HG02885 (cell line): ENCODE results near the gene IGFBP4.

Experiments
- ATAC-seq: cut with Tn5 transposase; IDR thresholded peaks from one replicate; pipeline ENCODE4 v1.9.1; 2021; ENCODE audit warnings: mild to moderate bottlenecking; ENCODE audit not compliant: unreplicated experiment, poor library complexity

IGFBP4 gene

DNA sequence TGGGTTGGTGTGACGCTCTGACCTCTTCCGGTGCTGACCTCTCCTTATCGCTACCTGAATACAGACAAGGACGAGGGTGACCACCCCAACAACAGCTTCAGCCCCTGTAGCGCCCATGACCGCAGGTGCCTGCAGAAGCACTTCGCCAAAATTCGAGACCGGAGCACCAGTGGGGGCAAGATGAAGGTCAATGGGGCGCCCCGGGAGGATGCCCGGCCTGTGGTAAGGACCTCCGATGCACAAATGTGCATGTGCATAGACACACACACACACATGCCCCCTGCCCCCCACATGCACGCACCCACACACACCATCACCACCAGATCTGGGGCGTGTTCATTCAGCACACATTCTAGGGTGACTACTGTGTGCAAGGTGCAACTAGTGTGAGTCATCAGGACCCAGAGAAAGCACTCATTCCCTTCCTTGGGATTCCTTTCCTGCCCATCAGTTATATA, 9.7 kb downstream of the IGFBP4 start:
- no peak for ATAC-seq

DNA sequence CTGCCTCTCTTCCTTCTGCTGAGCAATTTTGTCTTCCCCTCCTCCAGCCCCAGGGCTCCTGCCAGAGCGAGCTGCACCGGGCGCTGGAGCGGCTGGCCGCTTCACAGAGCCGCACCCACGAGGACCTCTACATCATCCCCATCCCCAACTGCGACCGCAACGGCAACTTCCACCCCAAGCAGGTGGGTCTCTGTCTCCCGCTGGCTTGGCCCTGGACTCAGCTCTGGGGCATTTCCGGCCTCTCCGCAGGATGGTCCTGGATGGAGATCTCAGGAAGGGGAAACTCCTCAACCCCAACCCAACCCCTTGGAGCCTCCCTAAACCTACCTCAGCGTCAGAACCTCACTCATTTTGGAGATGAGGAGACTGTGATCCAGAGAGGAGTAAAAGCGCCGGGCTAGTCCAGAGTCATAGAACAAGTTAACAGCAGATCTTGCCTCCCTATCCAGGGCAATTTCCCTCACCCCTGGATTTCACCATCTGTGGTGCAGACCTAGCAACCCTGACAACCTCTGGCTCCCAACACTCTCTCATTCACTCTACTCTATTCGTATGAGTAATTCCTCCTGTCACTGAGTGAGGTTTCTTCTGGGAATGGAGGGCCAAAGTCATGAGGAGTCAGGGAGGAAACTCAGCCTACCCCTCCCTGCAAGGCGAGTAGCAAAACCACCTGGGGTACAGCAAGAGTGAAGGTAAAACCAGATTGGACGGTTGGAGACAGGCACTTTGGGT, 10.8 kb downstream of the IGFBP4 start:
- no peak for ATAC-seq

DNA sequence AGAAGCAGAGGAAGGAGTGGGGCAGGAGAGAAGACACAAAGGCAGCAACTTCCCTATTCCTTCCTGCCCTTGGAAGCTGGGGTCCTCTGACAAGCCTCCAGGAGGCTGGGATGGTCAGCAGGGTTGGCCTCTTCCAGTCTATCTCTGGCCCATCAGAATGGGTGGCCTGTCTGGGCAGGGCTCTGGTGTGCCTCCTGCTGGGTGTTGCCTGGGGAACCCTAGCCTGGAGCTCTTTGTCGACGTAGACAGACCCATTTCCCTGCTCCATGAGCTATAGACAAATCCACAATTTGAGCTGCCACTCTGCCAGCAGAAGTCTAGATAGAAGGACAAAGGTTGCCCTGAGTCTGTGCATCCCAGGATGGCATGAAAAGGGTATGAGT, 11.4 kb downstream of the IGFBP4 start:
- ATAC-seq: no peak

DNA sequence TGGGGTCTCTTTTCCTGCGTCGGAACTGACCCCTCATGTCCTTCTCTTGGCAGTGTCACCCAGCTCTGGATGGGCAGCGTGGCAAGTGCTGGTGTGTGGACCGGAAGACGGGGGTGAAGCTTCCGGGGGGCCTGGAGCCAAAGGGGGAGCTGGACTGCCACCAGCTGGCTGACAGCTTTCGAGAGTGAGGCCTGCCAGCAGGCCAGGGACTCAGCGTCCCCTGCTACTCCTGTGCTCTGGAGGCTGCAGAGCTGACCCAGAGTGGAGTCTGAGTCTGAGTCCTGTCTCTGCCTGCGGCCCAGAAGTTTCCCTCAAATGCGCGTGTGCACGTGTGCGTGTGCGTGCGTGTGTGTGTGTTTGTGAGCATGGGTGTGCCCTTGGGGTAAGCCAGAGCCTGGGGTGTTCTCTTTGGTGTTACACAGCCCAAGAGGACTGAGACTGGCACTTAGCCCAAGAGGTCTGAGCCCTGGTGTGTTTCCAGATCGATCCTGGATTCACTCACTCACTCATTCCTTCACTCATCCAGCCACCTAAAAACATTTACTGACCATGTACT, 13.2 kb downstream of the IGFBP4 start:
- ATAC-seq: no peak

DNA sequence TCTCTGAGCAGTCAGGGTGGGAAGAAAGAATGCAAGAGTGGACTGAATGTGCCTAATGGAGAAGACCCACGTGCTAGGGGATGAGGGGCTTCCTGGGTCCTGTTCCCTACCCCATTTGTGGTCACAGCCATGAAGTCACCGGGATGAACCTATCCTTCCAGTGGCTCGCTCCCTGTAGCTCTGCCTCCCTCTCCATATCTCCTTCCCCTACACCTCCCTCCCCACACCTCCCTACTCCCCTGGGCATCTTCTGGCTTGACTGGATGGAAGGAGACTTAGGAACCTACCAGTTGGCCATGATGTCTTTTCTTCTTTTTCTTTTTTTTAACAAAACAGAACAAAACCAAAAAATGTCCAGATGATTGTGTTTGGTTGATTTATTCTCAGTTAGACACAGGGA, 14.1 kb downstream of the IGFBP4 start:
- ATAC-seq: no peak

DNA sequence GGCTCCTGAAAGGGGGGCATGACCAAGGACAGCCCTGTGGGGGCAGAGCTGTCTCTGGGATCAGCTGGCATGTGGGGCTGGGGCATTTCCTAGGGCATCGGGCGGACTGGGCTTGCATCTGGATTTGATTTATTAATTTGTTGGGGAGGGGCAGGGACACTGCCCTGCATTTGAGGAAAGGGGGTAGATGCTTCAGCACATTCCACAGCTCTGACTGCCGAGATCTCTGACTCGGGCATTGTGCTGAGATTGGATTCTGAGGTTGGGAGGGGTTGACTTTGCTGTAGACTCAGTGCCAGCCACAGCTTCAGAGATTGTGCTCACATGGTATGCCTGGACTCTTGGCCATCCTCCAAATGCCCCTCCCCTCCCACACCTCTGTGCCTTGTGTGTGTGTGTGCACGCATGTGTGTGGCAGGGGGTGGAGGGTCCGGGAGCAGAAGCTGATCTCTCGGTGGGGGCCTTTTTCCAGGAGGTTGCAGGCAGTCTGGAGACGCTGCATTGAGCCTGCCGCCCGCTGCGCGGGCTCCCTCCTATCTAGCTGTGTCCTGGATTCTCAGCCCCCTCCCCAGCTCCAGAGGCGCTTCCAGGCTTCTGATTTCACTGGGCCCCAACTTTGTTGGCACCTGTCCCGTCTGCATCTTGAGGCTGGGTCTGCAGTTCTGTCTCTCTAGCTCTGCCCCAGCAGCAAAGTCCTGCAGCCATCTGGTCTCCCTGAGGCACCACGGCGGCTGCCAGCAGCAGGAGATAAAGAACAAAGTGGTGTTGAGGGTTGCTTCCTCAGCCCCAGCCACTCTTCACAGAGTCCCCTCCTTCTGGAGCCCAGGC, 14.9 kb downstream of the IGFBP4 start:
- no peak for ATAC-seq

DNA sequence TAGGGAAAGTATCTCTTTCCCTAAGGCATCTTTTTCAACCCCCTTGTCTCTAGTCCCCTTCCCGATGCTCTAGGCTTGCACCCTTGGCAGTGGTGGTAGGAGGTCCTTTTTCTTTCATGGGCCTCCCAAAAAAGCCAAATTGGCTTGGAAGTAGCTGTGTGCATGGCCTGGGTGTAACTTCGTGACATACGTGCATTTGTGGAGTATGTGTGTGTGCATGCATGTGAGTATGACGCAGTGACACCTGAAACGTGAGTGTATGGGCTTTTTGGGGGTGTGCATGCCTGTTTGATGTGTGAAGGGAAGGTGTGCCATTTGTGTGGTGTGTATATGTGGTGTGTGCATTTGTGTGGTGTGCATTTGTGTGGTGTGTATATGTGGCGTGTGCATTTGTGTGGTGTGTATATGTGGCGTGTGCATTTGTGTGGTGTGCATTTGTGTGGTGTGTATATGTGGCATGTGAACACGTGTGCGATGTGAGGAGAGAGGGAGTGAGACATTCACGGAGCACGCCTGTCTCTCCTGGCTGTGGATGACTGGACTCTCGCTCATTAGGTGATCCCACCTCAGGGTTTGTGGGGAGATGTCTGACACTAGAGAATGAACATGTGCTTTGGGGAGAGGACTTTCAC, 15.7 kb downstream of the IGFBP4 start:
- no peak for ATAC-seq

DNA sequence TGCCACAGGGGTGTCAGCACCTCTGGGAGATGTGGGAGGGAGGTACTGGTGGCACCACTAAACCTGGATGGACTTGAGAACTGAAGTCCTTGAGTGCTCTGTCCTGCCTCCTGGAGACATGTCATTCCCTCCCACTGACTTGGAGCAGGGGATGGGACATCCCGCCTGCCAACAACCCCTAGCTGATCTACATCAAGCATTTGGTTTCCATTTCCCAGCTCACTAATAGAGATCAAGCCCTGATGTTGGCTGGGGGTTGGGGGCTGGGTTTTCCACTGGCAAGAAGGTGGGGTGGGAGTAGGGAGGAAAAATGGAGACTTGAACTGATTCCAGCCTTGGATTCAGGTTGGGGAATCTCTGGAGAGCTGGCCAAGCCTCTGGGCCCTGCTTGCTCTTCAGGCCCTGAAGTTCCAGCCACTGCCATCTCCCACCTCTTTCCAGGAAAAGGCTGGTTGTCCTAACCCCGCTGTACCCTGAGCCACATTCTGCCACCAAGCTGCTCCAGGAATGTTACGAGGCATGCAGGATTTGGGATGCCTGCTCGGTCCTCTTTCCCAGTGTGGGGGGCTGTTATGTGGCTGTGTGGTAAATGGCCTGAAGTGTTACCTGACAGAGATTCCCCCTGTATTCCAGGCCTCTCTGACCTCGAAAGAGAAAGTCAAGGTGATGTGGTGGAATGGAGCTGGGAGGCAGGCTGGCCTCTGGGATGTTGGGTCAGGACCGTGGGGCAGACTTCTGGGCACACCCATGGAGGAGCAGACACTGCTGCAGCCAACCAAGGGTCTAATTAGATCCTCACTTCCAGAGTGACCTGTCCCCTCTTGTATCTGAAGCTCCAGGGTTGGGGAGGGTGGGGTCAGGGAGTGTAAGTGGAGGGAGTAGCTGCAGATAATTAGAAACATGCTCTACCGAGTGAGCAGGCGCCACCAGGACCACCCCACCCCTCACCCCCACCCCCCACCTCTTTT, 16.7 kb downstream of the IGFBP4 start:
- no peak for ATAC-seq

DNA sequence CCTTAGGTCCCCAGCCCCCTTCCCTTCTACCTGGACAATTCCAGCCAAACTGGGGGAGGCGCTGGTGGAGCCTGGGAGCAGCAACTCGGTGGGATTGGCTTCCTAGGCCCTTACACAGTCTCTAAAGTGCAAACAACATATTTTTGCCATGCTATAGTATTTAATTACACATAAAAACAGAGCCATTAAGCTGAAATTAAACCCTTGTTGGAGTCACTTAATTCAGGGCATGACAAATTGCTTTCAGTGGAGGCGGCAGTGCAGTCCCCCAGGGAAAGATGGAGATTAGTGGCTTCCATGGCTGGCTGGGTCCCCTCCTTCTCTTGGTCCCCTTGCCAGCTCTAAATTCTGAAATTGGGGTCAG, 17.3 kb downstream of the IGFBP4 start:
- ATAC-seq: no peak

DNA sequence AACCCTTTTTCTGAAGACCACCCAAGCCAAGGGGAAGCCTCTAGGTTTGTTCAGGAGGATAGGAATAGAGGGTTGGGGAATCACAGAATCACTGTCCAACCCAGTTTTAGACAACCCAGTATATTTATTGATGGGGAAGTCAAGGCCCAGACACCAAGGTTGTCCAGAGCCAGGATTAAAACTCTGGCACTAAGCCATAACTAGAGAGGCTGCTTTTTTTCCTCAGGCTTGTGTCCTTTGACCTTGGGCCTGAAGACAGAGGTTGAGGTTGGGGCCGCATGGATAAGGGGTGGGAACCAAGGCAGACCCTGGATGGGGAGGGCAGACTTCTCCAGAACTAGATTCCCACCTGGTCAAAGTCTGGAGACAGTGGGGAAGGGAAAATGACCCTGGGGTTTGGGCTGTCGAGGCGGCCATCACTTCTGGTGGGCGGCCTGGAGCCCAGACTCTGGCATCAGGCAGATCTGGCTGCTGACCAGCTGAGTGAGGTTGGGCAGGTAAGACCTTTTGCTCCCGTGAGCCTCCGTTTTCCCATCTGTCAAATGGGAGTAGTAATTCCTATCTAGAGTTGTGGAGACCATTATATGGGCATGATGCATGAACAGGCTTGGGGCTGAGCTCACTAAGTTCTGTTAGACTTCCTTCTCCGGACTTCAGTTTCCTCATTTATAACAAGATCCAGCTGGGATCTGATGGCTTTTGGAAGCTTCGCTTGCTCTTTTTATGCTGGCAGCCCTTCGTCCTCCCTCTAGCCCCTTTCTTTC, 17.9 kb downstream of the IGFBP4 start:
- no peak for ATAC-seq

DNA sequence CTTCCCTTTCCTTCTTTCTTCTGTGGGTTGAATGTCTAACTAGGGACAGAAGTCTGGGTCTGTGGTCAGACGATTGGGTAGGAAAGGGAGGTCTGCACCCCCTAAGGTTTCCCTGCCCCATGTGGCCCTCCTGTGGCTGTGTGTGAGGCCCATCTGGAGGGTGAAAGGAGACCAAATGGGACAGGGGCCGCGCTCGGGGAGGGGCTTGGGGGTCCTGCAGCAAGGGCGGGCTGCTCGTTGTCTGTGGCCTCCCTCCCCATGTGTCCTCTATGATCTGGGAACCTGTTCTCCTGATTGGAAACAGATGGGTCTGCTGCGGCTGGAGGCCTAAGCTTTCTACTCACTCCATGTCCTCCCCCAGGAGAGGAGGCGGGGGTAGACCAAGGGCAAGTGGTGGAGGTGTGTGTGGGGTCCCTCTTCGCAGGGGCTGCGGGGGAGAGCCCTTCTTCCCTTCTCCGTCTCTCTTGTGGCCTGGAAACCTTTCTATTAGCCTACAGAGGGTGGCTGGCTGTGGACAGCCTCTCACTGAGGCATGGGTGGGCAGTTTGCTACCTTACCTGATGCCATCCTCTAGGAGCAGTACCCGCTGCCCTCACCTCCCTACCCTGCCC, 18.6 kb downstream of the IGFBP4 start:
- no peak for ATAC-seq

DNA sequence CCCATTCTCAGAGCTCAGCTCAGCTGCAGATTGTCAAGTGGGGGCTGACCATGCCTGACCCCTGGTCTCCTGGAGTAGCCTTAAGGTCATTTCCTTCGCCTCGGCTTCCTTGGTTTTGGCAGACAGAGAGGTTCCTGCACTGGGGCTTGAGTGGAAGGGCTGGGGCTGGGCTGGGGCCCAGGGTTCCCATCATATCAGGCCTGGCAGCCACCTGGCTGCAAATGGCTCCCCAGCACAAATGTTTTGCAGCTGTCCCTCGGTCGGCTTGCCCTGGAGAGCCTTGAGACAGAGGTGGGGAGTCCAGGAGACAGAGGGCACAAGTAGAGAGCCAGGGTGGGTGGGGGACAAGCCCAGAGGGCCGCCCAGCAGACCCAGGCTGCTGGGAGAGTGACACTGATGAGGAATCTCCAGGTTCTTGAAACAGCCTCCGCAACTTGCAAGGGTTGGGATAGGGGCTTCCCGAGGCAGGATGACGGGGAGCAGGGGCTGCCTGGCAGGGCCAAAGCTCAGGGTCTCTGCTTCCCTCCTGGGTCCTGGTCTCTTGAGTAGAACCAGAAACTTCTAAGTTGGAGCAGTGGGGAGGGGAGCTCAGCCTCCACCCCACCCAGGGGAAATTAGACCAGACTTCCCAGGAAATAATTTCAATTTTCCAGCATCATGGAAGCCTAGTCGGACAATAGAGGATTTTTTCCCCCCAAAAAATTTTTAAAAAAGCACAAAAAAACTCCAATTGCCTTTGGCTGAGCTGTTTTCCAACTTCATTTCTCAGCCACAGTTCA, 19.3 kb downstream of the IGFBP4 start:
- no peak for ATAC-seq

DNA sequence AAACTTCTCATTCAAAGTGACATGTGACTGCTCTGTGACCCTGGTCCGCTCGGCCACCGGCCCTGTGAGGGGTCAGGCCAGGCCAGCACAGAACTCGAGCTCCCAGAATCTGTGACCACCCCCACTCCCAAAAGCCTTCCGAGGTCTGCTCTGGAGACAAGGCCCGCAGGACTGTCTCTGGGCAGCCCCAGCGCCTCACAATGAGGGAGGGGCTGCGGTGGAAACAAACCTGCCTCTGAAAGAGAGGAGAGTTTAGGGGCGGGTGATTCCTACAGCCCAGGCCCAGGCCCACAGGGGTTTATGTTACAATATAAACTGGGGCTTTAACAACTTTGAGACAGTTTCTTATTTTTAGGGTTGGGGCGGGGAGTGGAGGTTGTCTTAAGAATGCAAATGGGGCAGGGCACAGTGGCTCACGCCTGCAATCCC, 19.9 kb downstream of the IGFBP4 start:
- ATAC-seq: no peak

DNA sequence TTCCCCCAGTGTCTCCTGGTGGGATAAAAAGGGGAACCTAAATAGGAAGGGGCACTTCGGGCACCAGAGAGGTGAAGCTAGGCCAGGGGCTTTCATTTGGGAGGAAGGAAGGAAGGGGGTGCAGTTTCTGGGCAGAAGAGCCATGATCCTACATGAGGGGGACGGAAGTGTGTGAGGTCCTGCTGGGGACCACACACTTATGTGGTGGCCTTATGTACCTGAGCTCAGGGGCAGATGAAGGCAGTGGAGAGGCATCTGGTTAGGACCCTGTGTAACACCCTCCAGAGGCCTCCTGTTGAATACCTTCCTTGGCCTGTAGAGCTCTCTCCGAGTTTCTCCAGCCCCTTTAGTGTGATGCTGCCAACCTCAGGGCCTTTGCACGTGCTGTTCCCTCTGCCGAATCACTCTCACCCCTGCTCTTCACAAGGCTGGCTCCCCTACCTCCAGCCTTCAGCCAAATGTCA, 21.2 kb downstream of the IGFBP4 start:
- ATAC-seq: no peak

DNA sequence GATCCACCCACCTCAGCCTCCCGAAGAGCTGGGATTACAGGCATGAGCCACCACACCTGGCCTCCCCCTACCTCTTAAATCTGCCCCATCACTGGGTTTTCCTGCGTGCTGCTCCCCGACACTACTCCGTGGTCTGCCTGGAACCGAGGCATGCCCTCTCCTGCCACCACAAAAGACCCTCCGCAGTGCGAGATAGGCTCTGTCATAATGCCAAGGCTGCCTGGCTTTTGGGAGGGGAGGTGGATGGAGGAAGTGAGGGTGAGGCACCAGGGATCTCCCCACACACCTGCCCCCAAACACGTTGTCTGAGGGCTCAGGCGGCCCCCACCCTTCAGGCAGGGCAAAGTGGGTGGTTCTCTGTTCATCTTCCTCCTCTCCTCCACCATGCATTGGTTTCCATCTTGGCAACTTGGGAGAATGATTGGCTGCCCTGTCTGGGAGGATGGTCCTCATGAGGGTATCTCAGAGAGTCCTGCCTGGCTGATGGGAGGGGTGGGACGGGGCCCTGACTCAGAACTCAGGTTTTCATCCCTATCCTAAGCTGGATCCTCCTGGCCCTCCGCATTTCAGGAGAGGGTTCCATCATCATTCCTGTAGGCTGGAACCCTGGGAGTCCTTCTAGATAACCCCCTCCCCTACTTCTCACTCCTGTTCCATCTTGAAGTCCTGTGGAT, 23.2 kb downstream of the IGFBP4 start:
- ATAC-seq: no peak

DNA sequence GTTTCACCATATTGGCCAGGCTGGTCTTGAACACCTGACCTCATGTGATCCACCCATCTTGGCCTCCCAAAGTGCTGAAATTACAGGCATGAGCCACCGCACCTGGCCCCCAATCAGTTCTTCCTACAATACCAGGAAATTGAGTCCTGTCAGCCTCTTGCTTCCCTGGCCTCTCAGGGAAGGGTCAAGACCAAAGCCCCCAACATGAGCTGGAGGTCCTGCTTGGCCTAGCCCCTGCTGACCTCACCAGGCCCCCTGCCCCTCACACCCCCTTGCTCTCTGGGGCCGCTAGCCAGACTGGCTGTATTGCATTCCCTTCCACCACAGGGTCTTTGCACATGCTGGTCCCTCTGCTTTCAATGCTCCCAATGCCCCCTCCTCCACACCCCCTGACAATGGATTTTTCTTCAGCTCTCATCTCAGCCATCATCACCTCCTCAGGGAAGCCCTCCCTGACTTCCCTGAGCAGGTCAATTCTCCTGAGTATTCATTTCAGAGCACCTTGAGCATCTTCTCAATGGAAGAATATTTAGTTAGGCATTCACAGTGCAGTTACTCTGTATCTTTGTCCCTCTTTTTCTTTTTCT, 24.1 kb downstream of the IGFBP4 start:
- no peak for ATAC-seq

DNA sequence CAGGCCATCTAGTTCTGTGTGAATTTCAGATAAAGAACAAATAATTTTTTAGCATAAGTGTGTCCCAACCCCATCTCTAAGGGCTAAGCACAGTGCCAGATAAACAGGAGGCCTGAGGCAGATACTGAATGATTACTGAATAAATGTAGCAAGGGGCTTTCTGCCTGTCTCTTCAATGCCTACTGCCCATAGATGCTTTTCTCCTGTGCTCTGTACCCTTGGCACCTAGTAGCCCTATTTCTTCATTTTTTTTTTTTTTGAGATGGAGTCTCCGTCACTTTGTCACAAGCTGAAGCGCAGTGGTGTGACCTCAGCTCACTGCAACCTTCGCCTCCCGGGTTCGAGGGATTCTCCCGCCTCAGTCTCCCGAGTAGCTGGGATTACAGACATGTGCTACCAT, 25.3 kb downstream of the IGFBP4 start:
- no peak for ATAC-seq
